GM12878 (cell line): Measurements from ENCODE around the gene CYP1A2. TPM values are rescaled to one million over a fixed set of nuclear protein-coding genes. Genes with fewer than 3 reads are reported as not detected.

ENCODE experiments used
- ATAC-seq: fragments of 200-7000 bp; cut with Tn5 transposase; 3 replicates; pipeline ENCODE4 v1.9.1; 2020; ENCODE audit warnings: mild to moderate bottlenecking, moderate library complexity
- BruUV-seq: library from RNA; stranded (reverse); fragments of 400-500 nt; replicated peaks from 2 replicates; lab custom pipeline; 2021; lab: Mats Ljungman, UMichigan
- CTCF ChIA-PET: fragments of 300-600 bp; sonication (Branson Sonifier 250); formaldehyde crosslinking; extraction: SDS; loops from one replicate; lab custom pipeline; 2021; ENCODE audit warnings: inconsistent platforms; lab: Yijun Ruan, JAX
- POLR2A ChIA-PET: fragments of 350-600 bp; formaldehyde crosslinking; extraction: SDS; loops from one replicate; lab custom pipeline; 2021; ENCODE audit warnings: inconsistent platforms; lab: Charles Lee
- RAD21 ChIA-PET: fragments of 300-600 bp; sonication (Branson Sonifier 250); formaldehyde crosslinking; loops from one replicate; lab custom pipeline; 2023; ENCODE audit warnings: antibody characterized with exemption; ENCODE audit not compliant: unreplicated experiment; lab: Charles Lee
- SMC1A ChIA-PET: fragments of 300-600 bp; sonication (Branson Sonifier 250); formaldehyde crosslinking; loops from one replicate; lab custom pipeline; 2023; ENCODE audit not compliant: unreplicated experiment, uncharacterized antibody; lab: Charles Lee
- DNase-seq: peaks from one replicate; pipeline ENCODE4 v3.0.0-alpha.2; 2011; ENCODE audit warnings: low read depth, low spot score
- FAIRE-seq: peaks from 3 replicates; lab custom pipeline; 2011; peaks lifted over from hg19 to GRCh38; lab: Jason Lieb, UNC
- H2AFZ ChIP-seq: 2 replicates; pipeline ENCODE4 v1.6.0; 2011; ENCODE audit warnings: low read depth, low read length, control low read depth; ENCODE audit not compliant: control insufficient read depth
- H3K27ac ChIP-seq: 2 replicates; pipeline ENCODE4 v1.5.1; 2011; ENCODE audit warnings: control low read depth; ENCODE audit not compliant: control insufficient read depth, insufficient read depth
- H3K27me3 ChIP-seq, 2 experiments: replicated peaks in 1 of 2; 2 replicates each; pipeline versions ENCODE4 v1.6.0 to v1.6.1; 2011; ENCODE audit warnings: low read length in 1 of 2; ENCODE audit not compliant: control insufficient read depth in 2 of 2, insufficient read depth in 2 of 2
- H3K36me3 ChIP-seq, 2 experiments: 2 replicates each; pipeline ENCODE4 v1.5.1; 2011; ENCODE audit warnings: low read length in 1 of 2; ENCODE audit not compliant: control insufficient read depth in 2 of 2, insufficient read depth in 2 of 2
- H3K4me1 ChIP-seq: 2 replicates; pipeline ENCODE4 v1.6.1; 2011; ENCODE audit warnings: mild to moderate bottlenecking, low read length, moderate library complexity, mixed read lengths; ENCODE audit not compliant: control insufficient read depth, insufficient read depth
- H3K4me2 ChIP-seq: 2 replicates; pipeline ENCODE4 v1.6.0; 2011; ENCODE audit warnings: control low read depth; ENCODE audit not compliant: control insufficient read depth, insufficient read depth
- H3K4me3 ChIP-seq: fragments of 200-600 bp; sonication (generic); 2 replicates; pipeline ENCODE4 v1.5.1; 2016
- H3K79me2 ChIP-seq: 2 replicates; pipeline ENCODE4 v1.6.0; 2011; ENCODE audit warnings: low read length; ENCODE audit not compliant: control insufficient read depth, insufficient read depth
- H3K9ac ChIP-seq: 2 replicates; pipeline ENCODE4 v1.8.0; 2011; ENCODE audit warnings: low read length, control low read depth, mixed read lengths; ENCODE audit not compliant: control insufficient read depth, insufficient read depth
- H3K9me3 ChIP-seq: replicated peaks from 3 replicates; pipeline ENCODE4 v1.5.1; 2011; ENCODE audit warnings: mild to moderate bottlenecking, low read length; ENCODE audit not compliant: control insufficient read depth, insufficient read depth
- H4K20me1 ChIP-seq: 2 replicates; pipeline ENCODE4 v1.6.0; 2011; ENCODE audit not compliant: control insufficient read depth, insufficient read depth
- BRCA1 ChIP-seq: IDR thresholded peaks from 2 replicates; pipeline ENCODE4 v1.6.1; 2011; ENCODE audit warnings: low read depth, low read length, improper control_type of control experiment
- CHD1 ChIP-seq: IDR thresholded peaks from 2 replicates; pipeline ENCODE4 v1.6.1; 2012; ENCODE audit warnings: low read depth, low read length, improper control_type of control experiment
- DPF2 ChIP-seq: fragments of 450-650 bp; IDR thresholded peaks from 2 replicates; pipeline ENCODE4 v1.6.1; 2017; ENCODE audit warnings: mild to moderate bottlenecking
- E2F4 ChIP-seq: IDR thresholded peaks from 2 replicates; pipeline ENCODE4 v1.6.1; 2012; ENCODE audit warnings: low read depth, low read length, improper control_type of control experiment
- FOXK2 ChIP-seq: fragments of 450-650 bp; IDR thresholded peaks from 2 replicates; pipeline ENCODE4 v1.6.1; 2017; ENCODE audit warnings: mild to moderate bottlenecking, moderate library complexity
- GABPA ChIP-seq: IDR thresholded peaks from 2 replicates; pipeline ENCODE4 v1.6.1; 2014; ENCODE audit warnings: antibody characterized with exemption, low read depth, mild to moderate bottlenecking, inconsistent platforms
- NFXL1 ChIP-seq: fragments of 450-650 bp; IDR thresholded peaks from 2 replicates; pipeline ENCODE4 v1.6.1; 2017; ENCODE audit warnings: antibody characterized with exemption, mild to moderate bottlenecking, borderline replicate concordance
- NRF1 ChIP-seq: conservative IDR thresholded peaks from 2 replicates; pipeline ENCODE4 v1.6.1; 2011; ENCODE audit warnings: mild to moderate bottlenecking, low read depth, low read length, improper control_type of control experiment
- PAX8 ChIP-seq: fragments of 450-650 bp; IDR thresholded peaks from 2 replicates; pipeline ENCODE4 v1.6.1; 2017; ENCODE audit warnings: mild to moderate bottlenecking, moderate library complexity
- RELA ChIP-seq: fragments of 450-650 bp; IDR thresholded peaks from 2 replicates; pipeline ENCODE4 v1.8.0; 2014; ENCODE audit warnings: borderline replicate concordance; ENCODE audit not compliant: partially characterized antibody
- RFX5 ChIP-seq: IDR thresholded peaks from 2 replicates; pipeline ENCODE4 v1.6.1; 2011; ENCODE audit warnings: low read depth, low read length, improper control_type of control experiment
- SPI1 ChIP-seq: IDR thresholded peaks from 2 replicates; pipeline ENCODE4 v1.6.1; 2011; ENCODE audit warnings: low read depth, mild to moderate bottlenecking, low read length, moderate library complexity, borderline replicate concordance; ENCODE audit not compliant: insufficient read depth
- TCF7 ChIP-seq: IDR thresholded peaks from 2 replicates; pipeline ENCODE4 v1.6.1; 2014; ENCODE audit warnings: antibody characterized with exemption, borderline replicate concordance
- WRNIP1 ChIP-seq: IDR thresholded peaks from 2 replicates; pipeline ENCODE4 v1.6.1; 2011; ENCODE audit warnings: low read depth, low read length, improper control_type of control experiment, borderline replicate concordance
- YY1 ChIP-seq: IDR thresholded peaks from 2 replicates; pipeline ENCODE4 v1.6.1; 2011; ENCODE audit warnings: low read depth, mild to moderate bottlenecking, low read length
- ZBTB33 ChIP-seq: fragments of 450-650 bp; IDR thresholded peaks from 2 replicates; pipeline ENCODE4 v1.6.1; 2017; ENCODE audit warnings: mild to moderate bottlenecking
- ZZZ3 ChIP-seq: IDR thresholded peaks from 2 replicates; pipeline ENCODE4 v1.6.1; 2011; ENCODE audit warnings: low read depth; ENCODE audit not compliant: control insufficient read depth, insufficient read length
- WGBS: methylation state at CpG from one replicate; pipeline ENCODE4 v1.1.6; 2016; ENCODE audit warnings: low lambda C conversion rate; ENCODE audit not compliant: insufficient replicate concordance, insufficient coverage; ENCODE audit errors: missing lambda C conversion rate; 5-methylcytosine and 5-hydroxymethylcytosine counted together
- in situ Hi-C: fragments of 300-500 bp; cut with MboI; formaldehyde crosslinking; loops from 9 replicates; pipeline ENCODE4 v1.14.3; 2018; ENCODE audit warnings: mixed read lengths
- intact Hi-C: fragments of 100-400 bp; cut with micrococcal nuclease; formaldehyde crosslinking; loops from one replicate; pipeline ENCODE4 v1.14.2; 2022; ENCODE audit not compliant: unreplicated experiment
- polyA plus RNA-seq, 11 experiments: library from polyadenylated mRNA; depleted of rRNA in 4 of 11; unstranded in 6 of 11; stranded (reverse) in 5 of 11; fragments of >200 nt; fragmentation: Nextera tagmentation in 4 of 11; fragmentation: Illumina TruSeq in 1 of 11; extraction: Ambion mirVana in 4 of 11; extraction: Trizol in 1 of 11; gene quantifications; 1 replicate in 1 of 11; 2 replicates in 10 of 11; pipeline versions ENCODE4 v1.2.1 to v1.2.3, GENCODE V29; 2011 to 2016; ENCODE audit warnings: inconsistent platforms in 2 of 11, missing spikeins in 2 of 11, low read depth in 1 of 11
- total RNA-seq, 4 experiments: library from RNA; depleted of rRNA in 3 of 4; stranded (reverse); fragments of >200 nt in 3 of 4; fragmentation: Illumina TruSeq in 1 of 4; extraction: Trizol in 1 of 4; gene quantifications; 2 replicates each; pipeline versions ENCODE4 v1.2.1 to v1.2.3, GENCODE V29; 2013 to 2021
- TF ChIP-seq, protein P1 (sequence below): fragments of 450-650 bp; formaldehyde crosslinking; IDR thresholded peaks from 2 replicates; pipeline ENCODE4 v1.4.0; 2020; ENCODE audit warnings: mild to moderate bottlenecking, moderate library complexity

CYP1A2 gene
- total and polyA plus RNA-seq, 10 of the 15 experiments (the other 5 are each of a cell fraction or from before 2014, with no cell fraction given), result 0.03 to 0.09 (median 0.05) TPM; not detected in 7

GRCh38 chr15:74791007-74791406 lies 42.4 kb downstream of the CYP1A2 start:
- ChIA-PET SMC1A (interaction anchor here (0.7 to 15.7 kb wide), 4 partner anchors 7 to 160 kb away, joined by 3 to 811 read pairs (median 38); partner anchors contain the start of gene CSK), CTCF (interaction anchor here (1.7 to 25.9 kb wide), 3 partner anchors 7 to 30 kb away, joined by 4 to 1288 read pairs (median 109); partner anchors contain the start of gene CSK), POLR2A (interaction anchor here (0.8 to 14.2 kb wide), 4 partner anchors 8 to 393 kb away, joined by 3 to 602 read pairs (median 5); partner anchors contain the start of gene CSK), RAD21 (interaction anchor here (1.8 to 25.2 kb wide), 3 partner anchors 1 to 79 kb away, joined by 7 to 1186 read pairs (median 1186); partner anchors contain the start of gene CSK)
- Histone ChIP-seq H3K36me3 (peaks cover 13 to 17% of the 10 kb centered on the region in 2 experiments; a peak in 3 of 4 replicates), H3K4me1 (peaks cover 64% of the 10 kb centered on the region), H3K27ac (peak overlapping the region; percentile 96), H3K9ac (peak overlapping the region; percentile 82), H2AFZ (no peak overlapping the region), H3K9me3 (no peaks in the 10 kb centered on the region), H3K4me2 (peak overlapping the region; percentile 67), H3K79me2 (peaks cover 91% of the 10 kb centered on the region), H4K20me1 (no peaks in the 10 kb centered on the region), H3K4me3 (peak overlapping the region; percentile 77), H3K27me3 (no peaks in the 10 kb centered on the region)
- BruUV-seq, result TSS peak; percentile 1
- intact Hi-C loops, result no loop called here
- FAIRE-seq (no peak), DNase-seq (no peak), ATAC-seq (no peak)
- TF ChIP-seq CHD1, result no peak
- TF ChIP-seq E2F4, result no peak
- TF ChIP-seq, protein P1, sequence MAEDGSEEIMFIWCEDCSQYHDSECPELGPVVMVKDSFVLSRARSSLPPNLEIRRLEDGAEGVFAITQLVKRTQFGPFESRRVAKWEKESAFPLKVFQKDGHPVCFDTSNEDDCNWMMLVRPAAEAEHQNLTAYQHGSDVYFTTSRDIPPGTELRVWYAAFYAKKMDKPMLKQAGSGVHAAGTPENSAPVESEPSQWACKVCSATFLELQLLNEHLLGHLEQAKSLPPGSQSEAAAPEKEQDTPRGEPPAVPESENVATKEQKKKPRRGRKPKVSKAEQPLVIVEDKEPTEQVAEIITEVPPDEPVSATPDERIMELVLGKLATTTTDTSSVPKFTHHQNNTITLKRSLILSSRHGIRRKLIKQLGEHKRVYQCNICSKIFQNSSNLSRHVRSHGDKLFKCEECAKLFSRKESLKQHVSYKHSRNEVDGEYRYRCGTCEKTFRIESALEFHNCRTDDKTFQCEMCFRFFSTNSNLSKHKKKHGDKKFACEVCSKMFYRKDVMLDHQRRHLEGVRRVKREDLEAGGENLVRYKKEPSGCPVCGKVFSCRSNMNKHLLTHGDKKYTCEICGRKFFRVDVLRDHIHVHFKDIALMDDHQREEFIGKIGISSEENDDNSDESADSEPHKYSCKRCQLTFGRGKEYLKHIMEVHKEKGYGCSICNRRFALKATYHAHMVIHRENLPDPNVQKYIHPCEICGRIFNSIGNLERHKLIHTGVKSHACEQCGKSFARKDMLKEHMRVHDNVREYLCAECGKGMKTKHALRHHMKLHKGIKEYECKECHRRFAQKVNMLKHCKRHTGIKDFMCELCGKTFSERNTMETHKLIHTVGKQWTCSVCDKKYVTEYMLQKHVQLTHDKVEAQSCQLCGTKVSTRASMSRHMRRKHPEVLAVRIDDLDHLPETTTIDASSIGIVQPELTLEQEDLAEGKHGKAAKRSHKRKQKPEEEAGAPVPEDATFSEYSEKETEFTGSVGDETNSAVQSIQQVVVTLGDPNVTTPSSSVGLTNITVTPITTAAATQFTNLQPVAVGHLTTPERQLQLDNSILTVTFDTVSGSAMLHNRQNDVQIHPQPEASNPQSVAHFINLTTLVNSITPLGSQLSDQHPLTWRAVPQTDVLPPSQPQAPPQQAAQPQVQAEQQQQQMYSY, result no peak
- TF ChIP-seq RELA, result no peak
- no peak for TF ChIP-seq YY1
- no peak for TF ChIP-seq PAX8
- no peak for TF ChIP-seq ZBTB33
- TF ChIP-seq ZZZ3, result no peak
- no peak for TF ChIP-seq FOXK2
- TF ChIP-seq GABPA, result no peak
- TF ChIP-seq DPF2, result no peak
- TF ChIP-seq BRCA1, result no peak
- TF ChIP-seq TCF7, result no peak
- TF ChIP-seq NFXL1, result no peak
- TF ChIP-seq NRF1, result no peak
- TF ChIP-seq RFX5, result no peak
- no peak for TF ChIP-seq SPI1
- no peak for TF ChIP-seq WRNIP1
- WGBS, result 0% methylated on average over 1 of the region's 1 CpG
- in situ Hi-C loops, result no loop called here
